Smooth muscle cell (in vitro differentiated cells): ENCODE measurements around the gene URM1. TPM values are rescaled to one million over a fixed set of nuclear protein-coding genes. Genes with fewer than 3 reads are reported as not detected.

Experiments
- DNase-seq: peaks from one replicate; lab custom pipeline; 2025; ENCODE audit not compliant: unreplicated experiment; lab: John Stamatoyannopoulos, UW
- H2AFZ ChIP-seq: fragments of 200-600 bp; sonication (generic); 2 replicates; pipeline ENCODE4 v1.6.0; 2016; ENCODE audit warnings: antibody characterized with exemption, low read depth, mild to moderate bottlenecking
- H3F3A ChIP-seq: fragments of 200-600 bp; sonication (generic); 2 replicates; pipeline ENCODE4 v1.6.0; 2017; ENCODE audit warnings: antibody characterized with exemption, low read depth
- H3K27ac ChIP-seq: fragments of 200-600 bp; sonication (generic); 2 replicates; pipeline ENCODE4 v1.5.1; 2016; ENCODE audit warnings: low read depth, mild to moderate bottlenecking
- H3K27me3 ChIP-seq: fragments of 200-600 bp; sonication (generic); 2 replicates; pipeline ENCODE4 v1.6.1; 2016; ENCODE audit warnings: low read depth, mild to moderate bottlenecking
- H3K36me3 ChIP-seq: fragments of 200-600 bp; sonication (generic); 2 replicates; pipeline ENCODE4 v1.5.1; 2016; ENCODE audit warnings: low read depth
- H3K4me1 ChIP-seq: fragments of 200-600 bp; sonication (generic); 2 replicates; pipeline ENCODE4 v1.5.1; 2016; ENCODE audit warnings: low read depth
- H3K4me2 ChIP-seq: fragments of 200-600 bp; sonication (generic); 2 replicates; pipeline ENCODE4 v1.6.0; 2016; ENCODE audit warnings: mild to moderate bottlenecking
- H3K4me3 ChIP-seq: fragments of 200-600 bp; sonication (generic); 2 replicates; pipeline ENCODE4 v1.5.1; 2016; ENCODE audit warnings: mild to moderate bottlenecking
- H3K79me2 ChIP-seq: fragments of 200-600 bp; sonication (generic); 2 replicates; pipeline ENCODE4 v1.6.0; 2016; ENCODE audit warnings: low read depth, mild to moderate bottlenecking
- H3K9ac ChIP-seq: fragments of 200-600 bp; sonication (generic); 2 replicates; pipeline ENCODE4 v1.6.0; 2016; ENCODE audit warnings: low read depth
- H3K9me3 ChIP-seq: fragments of 200-600 bp; sonication (generic); replicated peaks from 2 replicates; pipeline ENCODE4 v1.5.1; 2016; ENCODE audit warnings: low read depth
- H4K20me1 ChIP-seq: fragments of 200-600 bp; sonication (generic); 2 replicates; pipeline ENCODE4 v1.6.0; 2016; ENCODE audit warnings: low read depth
- WGBS: methylation state at CpG from one replicate; pipeline ENCODE4 v1.1.7; 2016; ENCODE audit warnings: low lambda C conversion rate; 5-methylcytosine and 5-hydroxymethylcytosine counted together
- polyA plus RNA-seq: library from polyadenylated mRNA; unstranded; fragments of >200 nt; fragmentation: Nextera tagmentation; extraction: Ambion mirVana; gene quantifications from 2 replicates; pipeline ENCODE4 v1.2.1, GENCODE V29; 2016
- total RNA-seq: library from RNA; depleted of rRNA; stranded (reverse); fragments of >200 nt; gene quantifications from 2 replicates; pipeline ENCODE4 v1.2.3, GENCODE V29; 2014
- TF ChIP-seq, protein P1 (sequence below): fragments of 200-600 bp; sonication (generic); IDR thresholded peaks from 2 replicates; pipeline ENCODE4 v1.5.1; 2017; ENCODE audit warnings: borderline replicate concordance, mild to moderate bottlenecking, antibody characterized with exemption; ENCODE audit not compliant: insufficient read depth, poor library complexity, severe bottlenecking

URM1 gene
- total and polyA plus RNA-seq, 2 experiments from 2014 or later = 27.3 to 48.7 TPM

DNA sequence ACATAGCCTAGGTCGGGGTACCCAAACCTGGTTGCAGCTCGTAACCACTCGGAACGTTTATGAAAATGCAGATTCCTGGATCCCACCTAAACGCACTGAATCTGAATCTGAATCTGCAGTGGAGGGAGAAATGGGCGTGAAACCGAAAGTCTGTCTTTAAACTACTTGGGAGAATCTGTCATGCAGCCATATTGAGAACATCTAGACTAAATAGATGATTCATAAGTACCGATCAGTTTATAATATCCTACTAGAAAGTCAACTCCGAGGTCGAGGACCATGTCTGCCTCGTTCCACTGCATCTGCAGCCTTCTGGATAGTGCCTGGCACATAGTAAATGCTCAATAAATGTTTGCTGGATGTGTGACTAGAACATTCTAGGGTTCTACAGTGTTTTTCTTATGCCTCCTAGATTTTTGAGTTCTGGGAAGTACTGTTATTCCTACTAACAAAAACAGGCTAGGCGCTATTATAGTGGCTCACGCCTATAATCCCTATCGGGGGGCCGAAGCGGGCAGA is 47.9 kb upstream of the URM1 start:
- H2AFZ ChIP-seq = peak overlapping the region; percentile 91
- TF ChIP-seq, protein P1, sequence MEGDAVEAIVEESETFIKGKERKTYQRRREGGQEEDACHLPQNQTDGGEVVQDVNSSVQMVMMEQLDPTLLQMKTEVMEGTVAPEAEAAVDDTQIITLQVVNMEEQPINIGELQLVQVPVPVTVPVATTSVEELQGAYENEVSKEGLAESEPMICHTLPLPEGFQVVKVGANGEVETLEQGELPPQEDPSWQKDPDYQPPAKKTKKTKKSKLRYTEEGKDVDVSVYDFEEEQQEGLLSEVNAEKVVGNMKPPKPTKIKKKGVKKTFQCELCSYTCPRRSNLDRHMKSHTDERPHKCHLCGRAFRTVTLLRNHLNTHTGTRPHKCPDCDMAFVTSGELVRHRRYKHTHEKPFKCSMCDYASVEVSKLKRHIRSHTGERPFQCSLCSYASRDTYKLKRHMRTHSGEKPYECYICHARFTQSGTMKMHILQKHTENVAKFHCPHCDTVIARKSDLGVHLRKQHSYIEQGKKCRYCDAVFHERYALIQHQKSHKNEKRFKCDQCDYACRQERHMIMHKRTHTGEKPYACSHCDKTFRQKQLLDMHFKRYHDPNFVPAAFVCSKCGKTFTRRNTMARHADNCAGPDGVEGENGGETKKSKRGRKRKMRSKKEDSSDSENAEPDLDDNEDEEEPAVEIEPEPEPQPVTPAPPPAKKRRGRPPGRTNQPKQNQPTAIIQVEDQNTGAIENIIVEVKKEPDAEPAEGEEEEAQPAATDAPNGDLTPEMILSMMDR = no peak
- H3K4me2 ChIP-seq = peak overlapping the region; percentile 95
- DNase-seq = no peak
- H3K9me3 ChIP-seq = no peaks in the 10 kb centered on the region
- no peaks in the 10 kb centered on the region for H4K20me1 ChIP-seq
- peak overlapping the region; percentile 86 for H3K27ac ChIP-seq
- no peaks in the 10 kb centered on the region for H3F3A ChIP-seq
- 30% methylated on average over 16 of the region's 16 CpGs for WGBS
- H3K9ac ChIP-seq = peak overlapping the region; percentile 87
- H3K79me2 ChIP-seq = peaks cover 22% of the 10 kb centered on the region
- H3K4me3 ChIP-seq = peak overlapping the region; percentile 74
- H3K4me1 ChIP-seq = peaks cover 13% of the 10 kb centered on the region
- no peaks in the 10 kb centered on the region for H3K36me3 ChIP-seq
- H3K27me3 ChIP-seq = no peaks in the 10 kb centered on the region

DNA sequence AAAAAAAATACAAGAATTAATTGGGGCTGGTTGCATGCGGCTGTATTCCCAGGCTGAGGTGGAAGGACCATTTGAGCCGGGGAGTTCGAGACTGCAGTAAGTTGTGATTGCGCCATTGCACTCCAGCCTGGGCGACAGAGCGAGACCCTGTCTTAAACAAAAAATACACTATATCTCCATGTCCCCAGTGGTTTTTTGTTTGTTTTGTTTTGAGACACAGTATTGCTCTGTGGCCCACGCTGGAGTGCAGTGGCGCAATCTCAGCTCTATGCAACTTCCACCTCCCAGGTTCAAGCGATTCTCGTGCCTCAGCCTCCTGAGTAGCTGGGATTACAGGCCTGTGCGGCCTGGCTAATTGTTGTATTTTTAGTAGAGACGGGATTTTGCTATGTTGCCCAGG is 47.4 kb upstream of the URM1 start:
- H3K9me3 ChIP-seq = no peaks in the 10 kb centered on the region
- no peaks in the 10 kb centered on the region for H4K20me1 ChIP-seq
- peak overlapping the region; percentile 87 for H3K9ac ChIP-seq
- peaks cover 13% of the 10 kb centered on the region for H3K4me1 ChIP-seq
- no peak overlapping the region for H2AFZ ChIP-seq
- TF ChIP-seq, protein P1 = no peak
- WGBS = 85% methylated on average over 12 of the region's 12 CpGs
- no peaks in the 10 kb centered on the region for H3F3A ChIP-seq
- peak overlapping the region; percentile 86 for H3K27ac ChIP-seq
- H3K36me3 ChIP-seq = no peaks in the 10 kb centered on the region
- H3K4me2 ChIP-seq = peak overlapping the region; percentile 95
- H3K79me2 ChIP-seq = peaks cover 22% of the 10 kb centered on the region
- H3K4me3 ChIP-seq = peak overlapping the region; percentile 74
- no peaks in the 10 kb centered on the region for H3K27me3 ChIP-seq
- no peak for DNase-seq

DNA sequence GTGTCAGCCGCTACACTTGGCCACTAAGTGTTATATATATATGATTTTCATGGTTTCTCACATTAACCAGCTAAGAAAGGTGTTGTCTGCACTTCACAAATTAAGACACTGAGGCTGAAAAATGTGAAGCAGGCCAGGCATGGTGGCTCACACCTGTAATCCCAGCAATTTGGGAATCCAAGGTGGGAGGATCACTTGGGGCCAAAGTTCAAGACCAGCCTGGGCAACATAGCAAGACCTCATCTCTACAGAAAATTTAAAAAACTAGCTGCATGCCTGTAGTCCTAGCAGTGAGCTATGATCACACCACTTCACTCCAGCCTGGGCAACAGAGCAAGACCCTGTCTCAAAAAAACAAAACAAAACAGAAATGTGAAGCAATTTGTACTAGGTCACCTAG is 46.8 kb upstream of the URM1 start:
- Histone ChIP-seq H3K27ac (no peak overlapping the region), H3F3A (no peaks in the 10 kb centered on the region), H3K4me2 (no peak overlapping the region), H3K4me1 (peaks cover 13% of the 10 kb centered on the region), H3K79me2 (peaks cover 22% of the 10 kb centered on the region), H4K20me1 (no peaks in the 10 kb centered on the region), H3K27me3 (no peaks in the 10 kb centered on the region), H3K36me3 (no peaks in the 10 kb centered on the region), H3K9me3 (no peaks in the 10 kb centered on the region), H3K4me3 (no peak overlapping the region), H3K9ac (no peak overlapping the region), H2AFZ (no peak overlapping the region)
- no peak for DNase-seq
- TF ChIP-seq, protein P1 = no peak
- WGBS = 100% methylated on average over 1 of the region's 1 CpG

DNA sequence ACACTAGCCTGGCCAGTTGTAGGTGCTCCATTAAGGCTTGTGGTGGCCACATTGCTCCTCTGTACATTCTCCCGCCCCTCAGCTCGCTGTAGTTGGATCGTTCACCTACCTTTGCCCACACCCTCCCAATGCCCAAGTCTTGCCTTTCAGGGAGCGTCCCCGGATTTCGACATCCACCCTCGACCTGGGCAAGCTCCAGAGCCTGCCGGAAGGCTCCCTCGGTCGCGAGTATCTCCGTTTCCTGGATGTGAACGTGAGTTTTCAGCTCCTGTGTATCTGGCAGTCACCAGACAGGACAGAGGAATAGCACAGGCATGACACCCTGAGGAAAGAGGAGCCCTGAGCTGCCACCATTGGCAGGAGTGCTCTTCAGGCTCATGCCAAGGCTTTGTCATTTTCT is 45.5 kb upstream of the URM1 start:
- TF ChIP-seq, protein P1 = no peak
- no peaks in the 10 kb centered on the region for H3F3A ChIP-seq
- H3K9ac ChIP-seq = no peak overlapping the region
- no peak overlapping the region for H3K4me2 ChIP-seq
- no peak overlapping the region for H2AFZ ChIP-seq
- no peaks in the 10 kb centered on the region for H4K20me1 ChIP-seq
- H3K4me1 ChIP-seq = peaks cover 13% of the 10 kb centered on the region
- no peak overlapping the region for H3K27ac ChIP-seq
- H3K4me3 ChIP-seq = no peak overlapping the region
- DNase-seq = no peak
- H3K79me2 ChIP-seq = peaks cover 22% of the 10 kb centered on the region
- no peaks in the 10 kb centered on the region for H3K36me3 ChIP-seq
- no peaks in the 10 kb centered on the region for H3K27me3 ChIP-seq
- 98% methylated on average over 13 of the region's 13 CpGs for WGBS
- H3K9me3 ChIP-seq = no peaks in the 10 kb centered on the region
